Kidney (tissue), 14 donors: ENCODE measurements around the gene SS18. TPM values are rescaled to one million over a fixed set of nuclear protein-coding genes. Genes with fewer than 3 reads are reported as not detected.
A peak's percentile ranks its signal among the peaks of the same experiment; 100 is the strongest.

Experiments used
- DNase-seq, 5 donors: peaks; one replicate each; pipeline ENCODE4 v3.0.0-alpha.2; 2013 to 2020
- FAIRE-seq: peaks from 2 replicates; lab custom pipeline; 2012; peaks lifted over from hg19 to GRCh38; lab: Jason Lieb, UNC
- H3K27ac ChIP-seq, 2 donors: one replicate each; pipeline ENCODE4 v1.7.0; 2013; ENCODE audit warnings: low read depth in 2 of 2, low read length in 2 of 2, inconsistent platforms in 1 of 2
- H3K27me3 ChIP-seq: one replicate; pipeline ENCODE4 v1.7.1; 2013; ENCODE audit warnings: low read length, inconsistent platforms; ENCODE audit not compliant: control insufficient read depth, insufficient read depth
- H3K36me3 ChIP-seq, 3 donors: one replicate each; pipeline versions ENCODE4 v1.7.0 to v1.7.1; 2013; ENCODE audit warnings: low read length in 3 of 3, control low read depth in 1 of 3, inconsistent platforms in 1 of 3; ENCODE audit not compliant: insufficient read depth in 3 of 3, control insufficient read depth in 2 of 3
- H3K4me1 ChIP-seq, 3 donors: one replicate each; pipeline versions ENCODE4 v1.7.0 to v1.7.1; 2013; ENCODE audit warnings: low read length in 3 of 3, inconsistent platforms in 1 of 3, low read depth in 1 of 3; ENCODE audit not compliant: control insufficient read depth in 2 of 3, insufficient read depth in 2 of 3
- H3K4me3 ChIP-seq, 3 donors: one replicate each; pipeline versions ENCODE4 v1.7.0 to v1.8.1; 2013; ENCODE audit warnings: low read length in 3 of 3, control low read depth in 1 of 3, inconsistent platforms in 1 of 3
- H3K9ac ChIP-seq, 3 donors: one replicate each; pipeline versions ENCODE4 v1.7.0 to v1.7.1; 2013; ENCODE audit warnings: low read length in 3 of 3, control low read depth in 1 of 3, inconsistent platforms in 1 of 3
- H3K9me3 ChIP-seq, 3 donors: one replicate each; pipeline versions ENCODE4 v1.7.0 to v1.7.1; 2013; ENCODE audit warnings: low read length in 3 of 3, control low read depth in 1 of 3, inconsistent platforms in 1 of 3; ENCODE audit not compliant: control insufficient read depth in 2 of 3, insufficient read depth in 1 of 3
- CTCF ChIP-seq: IDR thresholded peaks from 3 replicates; pipeline ENCODE4 v1.5.1; 2012; ENCODE audit warnings: mild to moderate bottlenecking, moderate library complexity, borderline replicate concordance; ENCODE audit not compliant: insufficient read depth; ENCODE audit errors: extremely low read depth
- intact Hi-C: fragments of 100-400 bp; cut with DNase I; formaldehyde crosslinking; loops from one replicate; pipeline ENCODE4 v1.11.1; 2022
- polyA plus RNA-seq: library from polyadenylated mRNA; stranded (reverse); fragments of 350-450 nt; fragmentation: Illumina TruSeq; extraction: RNeasy Lipid Tissue Mini Kit (QIAGEN cat#74804); gene quantifications from one replicate; pipeline ENCODE4 v1.2.3, GENCODE V29; 2014; ENCODE audit warnings: low read depth, low replicate concordance; ENCODE audit not compliant: insufficient read depth
- total RNA-seq: library from RNA; stranded (reverse); fragmentation: NEBNext Ultra II Directional; extraction: Animal tissue kit (Norgen Biotek cat#: 25700); gene quantifications from one replicate; pipeline ENCODE4 v1.2.1, GENCODE V29; 2021
- donor health status: control.
- donor health status: control.
- donor health status: control.
- donor health status: control.
- donor health status: control.
- donor health status: DM: yes; HTN: yes; CAD: no.
- donor health status: Normal renal cell carcinoma (clear cell type).

Gene SS18
- total and polyA plus RNA-seq, 2 donors from 2014 or later, result 43.2 to 89.6 TPM

DNA sequence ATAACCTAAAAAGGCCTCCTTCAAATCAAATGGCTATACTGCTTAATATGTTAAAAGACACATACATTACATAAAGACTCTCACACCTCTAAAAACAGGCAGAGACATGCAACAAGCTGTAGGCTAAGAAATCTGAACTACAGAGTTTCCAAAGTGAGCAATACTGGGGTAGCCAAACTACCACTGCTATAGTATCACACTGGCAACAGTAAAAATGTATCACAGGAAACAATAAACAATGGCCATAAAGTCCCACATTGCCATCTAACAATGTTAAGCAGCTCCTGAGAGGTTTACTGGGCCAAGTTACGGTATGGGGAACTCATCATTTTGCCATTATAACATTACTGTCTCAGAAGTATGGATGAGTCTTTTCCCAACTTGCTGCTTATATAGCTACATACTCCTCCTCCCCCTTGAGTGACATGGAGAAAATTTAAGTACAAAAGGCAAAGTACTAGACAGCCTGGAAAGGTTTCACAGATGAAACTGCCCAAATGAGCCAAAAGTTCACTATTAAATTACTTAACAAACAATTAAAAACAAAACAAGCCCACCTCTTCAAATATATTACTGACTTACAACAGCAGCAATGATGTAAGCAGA, 50.3 kb downstream of the SS18 start:
- H3K4me1 ChIP-seq, result no peaks in the 10 kb centered on the region
- H3K27ac ChIP-seq, result no peak overlapping the region
- no peak for FAIRE-seq
- H3K9me3 ChIP-seq, result no peaks in the 10 kb centered on the region
- intact Hi-C loops, result no loop called here
- H3K27me3 ChIP-seq, result no peaks in the 10 kb centered on the region
- DNase-seq, result no peak
- H3K36me3 ChIP-seq, result peaks cover 0 to 6% (median under 1%) of the 10 kb centered on the region in 3 donors
- no peak for TF ChIP-seq CTCF
- no peak overlapping the region for H3K9ac ChIP-seq
- no peak overlapping the region for H3K4me3 ChIP-seq

- Histone ChIP-seq H3K27me3 (no peaks in the 10 kb centered on the region), H3K4me3 (no peak overlapping the region), H3K27ac (no peak overlapping the region), H3K36me3 (peaks cover 0 to 10% (median 10%) of the 10 kb centered on the region in 3 donors), H3K9ac (no peak overlapping the region), H3K9me3 (no peaks in the 10 kb centered on the region), H3K4me1 (no peaks in the 10 kb centered on the region)
- FAIRE-seq (no peak), DNase-seq (no peak)
- intact Hi-C loops, result no loop called here
- TF ChIP-seq CTCF, result no peak
These were observed 51.2 kb downstream of the SS18 start for GRCh38 chr18:26039203-26039602.

- no peak overlapping the region for H3K4me3 ChIP-seq
- no peak for TF ChIP-seq CTCF
- no peaks in the 10 kb centered on the region for H3K4me1 ChIP-seq
- no peak overlapping the region for H3K9ac ChIP-seq
- peak; percentile 3 for FAIRE-seq
- no peak overlapping the region for H3K27ac ChIP-seq
- intact Hi-C loops, result no loop called here
- no peak for DNase-seq
- peaks cover 0 to 31% (median 21%) of the 10 kb centered on the region in 3 donors for H3K36me3 ChIP-seq
- no peaks in the 10 kb centered on the region for H3K9me3 ChIP-seq
- no peaks in the 10 kb centered on the region for H3K27me3 ChIP-seq
These were observed 53.8 kb downstream of the SS18 start for GRCh38 chr18:26036635-26037034.
